GM08714 (cell line): ENCODE measurements around the gene TRMT61B.

Source experiments
- H3K4me3 ChIP-seq: fragments of 200-500 bp; sonication (Bioruptor generic); 2 replicates; pipeline ENCODE4 v1.5.1; 2014; ENCODE audit warnings: mild to moderate bottlenecking, low read length, inconsistent platforms
- ZNF274 ChIP-seq: IDR thresholded peaks from 2 replicates; pipeline ENCODE4 v1.6.1; 2012; ENCODE audit warnings: mild to moderate bottlenecking, low read depth, low read length

Gene TRMT61B

GRCh38 chr2:28895189-28895893, 25.2 kb upstream of the TRMT61B start:
- no peak for TF ChIP-seq ZNF274
- peak overlapping the region; percentile 97 for H3K4me3 ChIP-seq

- peak within 1 kb of the TSS; percentile 97 for H3K4me3 ChIP-seq
- TF ChIP-seq ZNF274 = no peak
Measured at GRCh38 chr2:28894470-28895188, 24.5 kb upstream of the TRMT61B start, which contains the start of gene WDR43. Gene WDR43, plus strand, starts transcription at chr2:28894667. Its CDS starts 32 bp downstream, at chr2:28894699.

DNA sequence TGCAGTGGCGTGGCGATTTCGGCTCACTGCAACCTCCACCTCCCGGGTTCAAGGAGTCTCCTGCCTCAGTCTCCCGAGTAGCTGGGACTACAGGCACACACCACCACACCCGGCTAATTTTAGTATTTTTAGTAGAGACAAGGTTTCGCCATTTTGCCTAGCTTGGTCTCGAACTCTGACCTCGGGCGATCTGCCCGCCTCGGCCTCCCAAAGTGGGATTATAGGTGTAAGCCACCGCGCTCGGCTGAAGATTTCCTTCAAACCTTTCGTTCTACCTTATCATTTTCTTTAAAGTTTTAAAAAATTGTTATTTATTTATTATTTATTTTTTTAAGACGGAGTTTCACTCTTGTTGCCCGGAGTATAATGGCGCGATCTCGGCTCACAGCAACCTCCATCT, 23.4 kb upstream of the TRMT61B start:
- TF ChIP-seq ZNF274 = no peak
- H3K4me3 ChIP-seq = peak overlapping the region; percentile 73; the same call in 1 of the 2 replicates

DNA sequence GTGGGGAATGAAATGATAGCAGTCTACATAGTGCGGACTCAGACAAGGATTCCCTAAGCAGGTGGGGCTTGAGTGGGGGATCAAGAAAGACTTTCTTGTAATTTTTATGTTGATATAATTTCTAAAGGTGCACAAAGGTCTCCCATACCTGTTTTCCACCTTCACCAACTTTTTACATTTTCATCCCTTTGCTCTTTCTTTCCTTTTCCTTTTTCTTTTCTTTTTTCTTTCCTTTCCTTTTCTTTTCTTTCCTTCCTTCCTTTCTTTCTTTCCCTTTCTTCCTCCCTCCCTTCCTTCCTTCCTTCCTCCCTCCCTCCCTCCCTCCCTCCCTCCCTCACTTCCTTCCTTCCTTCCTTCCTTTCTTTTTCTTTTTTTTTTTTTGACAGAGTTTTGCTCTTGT, 10.1 kb upstream of the TRMT61B start:
- no peak for TF ChIP-seq ZNF274
- no peak overlapping the region for H3K4me3 ChIP-seq

- TF ChIP-seq ZNF274 = no peak
- no peak overlapping the region for H3K4me3 ChIP-seq
Measured at GRCh38 chr2:28871620-28872019, 1.5 kb upstream of the TRMT61B start.

DNA sequence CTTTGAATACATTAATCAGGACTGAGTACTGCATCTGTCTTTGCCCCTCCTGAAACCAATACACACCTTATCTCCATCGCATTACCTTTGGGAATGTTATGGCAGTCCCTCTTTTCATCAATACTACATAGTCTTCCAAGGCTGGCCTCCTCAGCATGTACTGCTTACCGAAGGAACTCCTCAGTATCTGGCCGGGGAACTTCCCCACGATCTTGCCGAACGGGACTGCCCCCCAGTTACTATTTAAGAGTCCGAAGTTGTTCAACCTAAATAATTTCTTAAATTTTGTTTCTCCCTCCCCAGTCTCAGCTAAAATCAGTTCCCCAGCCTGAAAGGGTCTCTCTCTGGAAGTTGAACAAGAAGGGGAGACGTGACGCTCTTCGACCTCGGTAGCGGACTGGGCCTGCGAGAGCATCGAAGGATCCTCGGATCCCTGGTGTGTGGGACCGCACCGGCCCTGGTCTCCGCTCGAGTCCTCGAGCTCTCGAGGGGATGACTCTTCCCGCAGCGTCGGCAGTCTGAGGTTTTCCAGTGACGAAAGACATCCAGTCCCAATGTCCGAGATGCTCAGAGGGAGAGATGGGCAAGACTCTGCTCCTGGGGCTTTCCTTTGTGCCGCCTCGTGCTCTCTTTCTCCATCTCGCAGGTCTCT, 489 bp downstream of the TRMT61B start:
- TF ChIP-seq ZNF274 = no peak
- peak overlapping the region; percentile 90 for H3K4me3 ChIP-seq

DNA sequence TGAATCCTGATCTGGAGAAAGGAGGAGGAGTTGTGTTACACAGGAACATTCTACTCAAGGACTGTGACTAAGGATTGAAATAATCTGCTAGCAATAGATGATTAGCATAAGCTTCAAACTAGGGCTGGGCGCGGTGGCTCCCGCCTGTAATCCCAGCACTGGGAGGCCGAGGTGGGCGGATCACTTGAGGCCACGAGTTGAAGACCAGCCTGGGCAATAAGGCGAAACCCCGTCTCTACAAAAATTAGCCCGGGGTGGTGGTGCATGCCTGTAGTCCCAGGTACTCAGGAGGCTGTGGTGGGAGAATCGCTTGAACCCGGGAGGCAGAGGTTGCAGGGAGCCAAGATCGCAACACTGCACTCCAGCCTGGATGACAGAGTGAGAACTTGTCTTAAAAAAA, 1.5 kb downstream of the TRMT61B start:
- peak overlapping the region; percentile 90 for H3K4me3 ChIP-seq

GRCh38 chr2:28855977-28856376, 14.1 kb downstream of the TRMT61B start:
- no peak for TF ChIP-seq ZNF274
- no peak overlapping the region for H3K4me3 ChIP-seq

More for the DNA sequence above, 1.5 kb downstream of the TRMT61B start:
- TF ChIP-seq ZNF274 = no peak

DNA sequence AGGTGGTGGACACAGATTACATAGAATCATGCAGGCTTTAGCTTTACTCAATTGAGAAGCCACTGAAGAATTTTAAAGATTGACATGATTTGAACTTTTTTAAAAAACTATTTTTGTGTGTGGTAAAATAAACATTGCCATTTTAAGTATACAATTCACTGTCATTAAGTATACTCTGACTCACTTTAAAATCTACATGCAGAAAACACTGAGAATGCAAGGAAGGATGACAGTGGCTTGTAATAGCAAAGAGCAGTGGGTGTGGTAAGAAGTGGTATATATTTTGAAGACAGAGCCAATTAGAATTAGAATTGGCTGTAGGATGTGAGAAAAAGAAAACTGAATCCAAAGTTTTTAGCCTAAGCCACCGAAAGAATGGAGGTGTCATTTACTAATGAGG, 14.9 kb downstream of the TRMT61B start:
- no peak for TF ChIP-seq ZNF274
- no peak overlapping the region for H3K4me3 ChIP-seq

GRCh38 chr2:28842042-28842441, 28.1 kb downstream of the TRMT61B start:
- H3K4me3 ChIP-seq = no peak overlapping the region
- TF ChIP-seq ZNF274 = no peak

GRCh38 chr2:28838971-28839370, 31.1 kb downstream of the TRMT61B start:
- no peak overlapping the region for H3K4me3 ChIP-seq
- no peak for TF ChIP-seq ZNF274

GRCh38 chr2:28835781-28836180, 34.3 kb downstream of the TRMT61B start:
- TF ChIP-seq ZNF274 = no peak
- no peak overlapping the region for H3K4me3 ChIP-seq

DNA sequence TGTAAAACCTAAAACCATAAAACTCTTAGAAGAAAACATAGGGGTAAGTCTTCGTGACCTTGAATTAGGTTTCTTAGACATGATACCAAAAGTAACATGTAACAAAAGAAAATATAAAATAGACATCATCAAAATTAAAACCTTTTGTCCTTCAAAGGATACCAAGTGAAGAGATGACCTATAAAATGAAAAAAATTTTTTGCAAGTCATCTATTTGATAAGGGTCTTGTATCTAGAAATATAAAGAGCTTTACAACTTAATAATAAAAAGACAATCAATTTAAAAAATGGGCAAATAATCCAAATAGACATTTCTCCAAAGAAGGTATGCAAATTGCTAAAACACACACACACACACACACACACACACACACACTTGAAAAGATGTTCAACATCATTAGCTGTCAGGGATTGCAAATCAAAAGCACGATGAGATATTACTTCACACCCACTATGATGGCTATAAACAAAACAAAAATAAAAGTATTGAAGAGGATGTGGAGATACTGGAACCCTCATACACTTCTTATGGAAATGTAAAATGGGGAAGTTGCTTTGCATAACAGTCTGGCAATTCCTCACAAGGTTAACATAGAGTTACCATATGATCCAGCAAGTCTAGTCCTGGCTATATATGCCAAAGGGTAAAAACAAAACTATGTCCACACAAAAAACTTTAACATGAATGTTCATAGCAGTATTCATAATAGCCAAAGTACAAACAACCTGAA, 36.2 kb downstream of the TRMT61B start:
- H3K4me3 ChIP-seq = no peak overlapping the region
- no peak for TF ChIP-seq ZNF274

DNA sequence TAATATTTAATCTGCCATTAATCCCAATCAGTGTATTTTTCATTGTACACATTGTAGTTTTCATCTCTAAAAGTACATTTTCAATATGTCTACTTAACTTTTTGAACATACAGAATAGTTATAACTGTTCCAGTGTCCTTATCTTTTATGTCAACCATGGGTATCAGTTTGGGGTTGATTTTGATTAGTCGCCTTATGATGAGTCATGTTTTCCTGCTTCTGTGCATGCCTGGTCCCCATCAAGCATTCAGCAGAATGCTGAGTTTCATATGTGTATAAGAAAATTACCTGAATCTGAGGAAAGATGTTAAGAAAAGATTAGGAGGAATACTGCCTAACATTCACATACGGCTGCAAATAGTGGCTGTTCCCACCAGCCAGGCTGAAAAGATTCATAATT, 41.7 kb downstream of the TRMT61B start:
- TF ChIP-seq ZNF274 = no peak
- H3K4me3 ChIP-seq = no peak overlapping the region
